ENCODE measurements around the gene LYG2. TPM values are rescaled to one million over a fixed set of nuclear protein-coding genes. Genes with fewer than 3 reads are reported as not detected.

Gene LYG2
- total RNA-seq: not detected

GRCh38 chr2:99255491-99256318, at the start of gene LYG2:
LYG2 (minus strand) TSS chr2:99255666; CDS start chr2:99254260, 1,406 bp downstream.

GRCh38 chr2:99301097-99301496, 45.6 kb upstream of the LYG2 start, which contains the start of gene LYG1:
LYG1 (minus strand) TSS chr2:99301197; CDS start chr2:99295670, 5,527 bp downstream.

Small RNA genes lying within 50 kb of the gene (small RNA-seq; reads per million reads assigned to genes)
- gene AC092587.1 (ENCODE audit: low replicate concordance): not detected

Other genes with a start within 250 kb of the LYG2 start
- 1.6 TPM for gene C2orf15, start 114.0 kb downstream of the LYG2 start, total RNA-seq
- gene TSGA10, start 100.7 kb downstream of the LYG2 start, total RNA-seq: 25.4 TPM
- 4.7 TPM for gene LIPT1, start 100.7 kb downstream of the LYG2 start, total RNA-seq
- gene MITD1, start 74.6 kb downstream of the LYG2 start, total RNA-seq: 21.6 TPM
- gene MRPL30, start 74.5 kb downstream of the LYG2 start, total RNA-seq: 69.5 TPM
- gene LYG1, start 45.5 kb upstream of the LYG2 start, total RNA-seq: 1.6 TPM
- 55.7 TPM for gene TXNDC9, start 80.7 kb upstream of the LYG2 start, total RNA-seq
- gene EIF5B, start 81.7 kb upstream of the LYG2 start, total RNA-seq: 23.5 TPM
- 150 TPM for gene REV1, start 234.4 kb upstream of the LYG2 start, total RNA-seq

All from parietal lobe (tissue), 2 donors.